Immature natural killer cell (primary cell): ENCODE data around the gene AUNIP. TPM values are rescaled to one million over a fixed set of nuclear protein-coding genes. Genes with fewer than 3 reads are reported as not detected.

Experiments used
- DNase-seq, 3 donors: peaks; one replicate each; pipeline ENCODE4 v3.0.0; 2022; ENCODE audit warnings: mixed read lengths in 1 of 3
- H3K27ac Mint-ChIP-seq, 6 donors: one replicate each; pipeline ENCODE4 v1.8.0; 2020; ENCODE audit warnings: mixed read lengths in 6 of 6, mild to moderate bottlenecking in 5 of 6, inconsistent platforms in 4 of 6, moderate library complexity in 3 of 6
- H3K27me3 Mint-ChIP-seq, 3 donors: one replicate each; pipeline ENCODE4 v1.8.0; 2020 to 2021; ENCODE audit warnings: low read depth in 3 of 3, mild to moderate bottlenecking in 3 of 3, mixed read lengths in 3 of 3, moderate library complexity in 3 of 3, inconsistent platforms in 1 of 3
- H3K36me3 Mint-ChIP-seq, 3 donors: one replicate each; pipeline ENCODE4 v1.8.0; 2020; ENCODE audit warnings: mixed read lengths in 3 of 3, inconsistent platforms in 2 of 3, mild to moderate bottlenecking in 2 of 3
- H3K4me1 Mint-ChIP-seq, 2 donors: one replicate each; pipeline ENCODE4 v1.8.0; 2020; ENCODE audit warnings: inconsistent platforms in 2 of 2, mild to moderate bottlenecking in 2 of 2, mixed read lengths in 2 of 2, moderate library complexity in 1 of 2
- H3K4me3 Mint-ChIP-seq, 5 donors: one replicate each; pipeline ENCODE4 v1.8.0; 2020; ENCODE audit warnings: mild to moderate bottlenecking in 5 of 5, mixed read lengths in 5 of 5, inconsistent platforms in 3 of 5, moderate library complexity in 3 of 5
- H3K9me3 Mint-ChIP-seq, 6 donors: one replicate each; pipeline ENCODE4 v1.8.0; 2020; ENCODE audit warnings: mild to moderate bottlenecking in 6 of 6, mixed read lengths in 6 of 6, inconsistent platforms in 4 of 6, moderate library complexity in 3 of 6
- polyA plus RNA-seq, 3 donors: library from polyadenylated mRNA; unstranded; fragments of 300-500 nt; fragmentation: Illumina TruSeq; gene quantifications; one replicate each; pipeline ENCODE4 v1.2.3, GENCODE V29; 2021

The AUNIP gene
- polyA plus RNA-seq, 3 donors from 2014 or later: 0.31 to 0.37 TPM; not detected in 1

DNA sequence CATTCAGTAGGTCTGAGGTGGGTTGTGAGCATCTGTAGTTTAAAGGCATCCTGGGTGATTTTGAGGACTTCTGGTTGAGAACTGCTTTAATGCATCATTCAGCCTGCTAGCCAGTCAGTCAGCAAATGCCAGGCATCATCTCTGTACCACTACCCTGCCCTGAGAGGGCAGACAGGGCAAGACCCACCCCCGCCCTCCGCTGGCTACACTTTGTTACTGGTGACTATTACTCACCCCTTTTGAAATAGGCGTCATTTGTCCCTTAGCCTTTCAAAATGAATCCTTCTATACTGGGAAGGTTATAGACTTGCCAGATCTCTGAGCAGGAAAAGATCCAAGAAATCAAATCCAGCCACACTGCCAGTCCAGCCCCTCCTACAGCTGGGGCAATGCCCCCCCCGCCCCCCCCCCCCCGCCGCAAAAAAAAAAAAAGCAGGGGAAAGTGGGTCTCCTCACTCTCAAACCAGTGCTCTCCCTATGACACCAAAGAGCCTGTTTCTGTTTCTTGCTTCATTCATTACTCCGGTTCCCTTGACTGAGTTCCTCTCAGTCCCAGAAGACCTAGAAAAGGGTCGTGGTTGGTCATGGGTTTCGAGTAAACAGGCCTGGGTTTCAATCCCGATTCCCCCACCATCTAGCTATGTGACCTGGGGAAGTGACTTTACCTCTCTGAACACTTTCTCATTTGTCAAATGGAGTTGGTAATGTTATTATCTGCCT, 54.9 kb downstream of the AUNIP start:
- no peaks in the 10 kb centered on the region for H3K9me3 Mint-ChIP-seq
- no peak overlapping the region for H3K4me3 Mint-ChIP-seq
- peaks cover 0 to 6% (median 3%) of the 10 kb centered on the region in 3 donors for H3K27me3 Mint-ChIP-seq
- no peak for DNase-seq
- peaks cover 6 to 7% of the 10 kb centered on the region in 2 donors for H3K4me1 Mint-ChIP-seq
- peak overlapping the region in 1 of 6 donors; percentile 46 for H3K27ac Mint-ChIP-seq
- H3K36me3 Mint-ChIP-seq: peaks cover 4 to 8% (median 4%) of the 10 kb centered on the region in 3 donors

DNA sequence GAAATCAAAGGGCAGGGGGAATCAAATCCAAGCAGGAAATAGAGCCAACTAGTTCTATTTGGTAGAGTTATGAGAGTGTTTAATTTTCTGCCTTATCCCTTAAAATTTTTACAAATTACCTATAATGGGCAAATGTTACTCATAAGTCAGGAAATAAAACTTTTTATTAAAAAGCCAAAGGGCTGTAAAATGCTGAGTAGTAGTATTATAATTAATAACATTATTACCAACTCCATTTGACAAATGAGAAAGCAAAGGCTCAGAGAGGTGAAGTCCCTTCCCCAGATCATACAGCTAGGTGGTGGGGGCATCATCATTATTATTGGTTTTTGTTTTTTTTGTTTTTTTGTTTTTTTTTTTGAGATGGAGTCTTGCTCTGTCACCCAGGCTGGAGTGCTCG, 55.9 kb downstream of the AUNIP start:
- H3K27ac Mint-ChIP-seq: no peak overlapping the region
- no peak overlapping the region for H3K4me3 Mint-ChIP-seq
- H3K27me3 Mint-ChIP-seq: peaks cover 3 to 6% (median 4%) of the 10 kb centered on the region in 3 donors

DNA sequence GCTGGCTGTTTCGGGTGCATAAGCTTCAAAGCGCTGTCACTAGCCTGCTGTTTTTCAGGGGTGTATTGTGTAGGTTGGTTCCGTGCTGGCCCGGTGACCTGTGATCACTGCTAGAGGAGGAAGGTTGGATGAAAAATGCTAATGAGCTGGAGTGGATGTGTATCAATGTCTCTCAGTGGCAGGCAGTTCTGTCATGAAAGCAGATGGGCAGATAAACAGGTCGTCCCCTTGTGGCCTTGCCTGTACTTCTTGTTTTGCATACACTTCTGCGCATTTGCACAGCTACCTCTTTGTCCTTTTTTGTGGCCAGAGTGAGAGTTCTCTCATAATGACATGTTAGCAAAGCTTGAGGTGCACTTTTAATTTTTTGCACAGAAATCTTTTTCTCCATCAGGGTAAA, 56.3 kb downstream of the AUNIP start:
- Mint-ChIP-seq H3K4me3 (peak overlapping the region in 1 of 5 donors; percentile 20), H3K27ac (no peak overlapping the region), H3K27me3 (peaks cover 3 to 6% (median 4%) of the 10 kb centered on the region in 3 donors), H3K4me1 (peaks cover 9 to 14% of the 10 kb centered on the region in 2 donors), H3K36me3 (peaks cover 4 to 8% (median 4%) of the 10 kb centered on the region in 3 donors), H3K9me3 (no peaks in the 10 kb centered on the region)
- no peak for DNase-seq

More for the DNA sequence above, 55.9 kb downstream of the AUNIP start:
- peaks cover 4 to 8% (median 4%) of the 10 kb centered on the region in 3 donors for H3K36me3 Mint-ChIP-seq
- H3K9me3 Mint-ChIP-seq: no peaks in the 10 kb centered on the region
- H3K4me1 Mint-ChIP-seq: peaks cover 9 to 11% of the 10 kb centered on the region in 2 donors
- no peak for DNase-seq

DNA sequence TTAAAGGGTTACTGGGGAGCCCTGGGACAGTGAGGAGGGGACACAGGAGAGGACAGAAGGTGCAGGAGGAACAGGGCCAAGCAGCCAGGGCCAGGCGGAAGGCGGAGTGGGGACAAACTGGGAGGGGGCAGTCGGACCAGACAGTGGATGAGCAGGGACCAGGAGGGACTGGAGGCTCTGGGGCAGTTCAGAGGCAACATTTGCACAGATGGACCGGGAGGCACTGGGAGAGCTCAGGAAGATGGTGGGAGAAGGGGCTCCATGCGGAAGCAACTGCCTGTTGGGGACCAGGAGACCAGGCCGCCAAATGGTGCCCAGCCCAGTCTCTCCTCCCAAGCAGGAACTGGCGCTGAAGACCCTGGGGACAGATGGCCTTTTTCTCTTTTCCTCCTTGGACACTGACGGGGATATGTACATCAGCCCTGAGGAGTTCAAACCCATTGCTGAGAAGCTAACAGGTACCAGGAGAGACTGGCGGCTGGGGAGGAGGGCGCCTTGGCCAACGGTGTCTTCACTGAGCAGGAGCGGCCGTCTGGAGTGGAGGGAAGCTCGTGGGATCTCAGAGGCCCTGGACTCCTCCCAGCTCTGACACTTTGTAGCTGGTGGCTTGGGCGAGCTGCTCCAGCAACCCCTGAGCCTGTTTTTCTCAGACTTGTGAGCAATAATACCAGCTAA, 58.4 kb downstream of the AUNIP start:
- Mint-ChIP-seq H3K9me3 (no peaks in the 10 kb centered on the region), H3K4me3 (peak overlapping the region; percentile 78 to 81 (median 79)), H3K36me3 (peaks cover 0 to 4% (median 2%) of the 10 kb centered on the region in 3 donors), H3K27ac (peak overlapping the region in 4 of 6 donors; percentile 19 to 82 (median 22)), H3K27me3 (peaks cover 4 to 10% (median 5%) of the 10 kb centered on the region in 3 donors), H3K4me1 (peaks cover 26 to 31% of the 10 kb centered on the region in 2 donors)
- DNase-seq: no peak

DNA sequence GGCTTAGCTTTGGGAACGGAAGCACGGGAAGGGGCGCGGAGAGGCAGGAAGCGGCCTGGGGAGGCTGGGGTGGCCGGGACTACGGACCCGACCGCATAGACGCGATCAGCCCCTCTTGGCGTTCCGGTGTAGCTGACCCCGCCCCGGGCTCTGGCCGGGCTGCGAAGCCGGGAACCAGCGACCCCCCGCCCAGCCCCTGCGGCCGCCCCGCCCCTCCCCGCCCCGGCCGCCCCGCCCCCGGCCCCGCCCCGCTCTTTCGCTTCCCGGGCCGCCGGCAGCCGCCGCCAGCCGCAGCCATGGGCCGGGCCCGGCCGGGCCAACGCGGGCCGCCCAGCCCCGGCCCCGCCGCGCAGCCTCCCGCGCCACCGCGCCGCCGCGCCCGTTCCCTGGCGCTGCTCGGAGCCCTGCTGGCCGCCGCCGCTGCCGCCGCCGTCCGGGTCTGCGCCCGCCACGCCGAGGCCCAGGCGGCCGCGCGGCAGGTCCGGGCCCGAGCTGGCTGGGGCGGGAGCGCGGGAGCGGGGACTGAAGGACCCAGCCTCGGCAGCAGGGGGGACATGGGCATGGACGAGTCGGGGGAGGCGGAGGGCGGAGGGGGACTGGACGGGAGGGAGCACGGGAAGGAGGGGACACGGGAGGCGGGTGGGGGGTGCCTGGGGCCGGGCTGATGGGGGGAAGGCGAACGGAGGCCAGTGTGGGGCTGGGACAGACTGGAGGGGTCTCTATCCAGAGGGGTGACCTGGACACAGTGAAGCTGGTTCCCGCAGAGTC, 59.1 kb downstream of the AUNIP start, which contains the start of gene SELENON:
Gene SELENON (plus strand): TSS at position 259 of the 768 bp plus-strand sequence. CDS start 38 bp downstream, at position 297.
- Mint-ChIP-seq H3K4me1 (peaks cover 26 to 31% of the 10 kb centered on the region in 2 donors), H3K27me3 (peaks cover 4 to 10% (median 5%) of the 10 kb centered on the region in 3 donors), H3K4me3 (peak within 1 kb of the TSS; percentile 78 to 81 (median 79)), H3K27ac (peak within 1 kb of the TSS; percentile 30 to 82 (median 62)), H3K9me3 (no peaks in the 10 kb centered on the region), H3K36me3 (no peaks in the 10 kb centered on the region)
- peak in 2 of 3 donors; percentile 35 to 36 for DNase-seq

DNA sequence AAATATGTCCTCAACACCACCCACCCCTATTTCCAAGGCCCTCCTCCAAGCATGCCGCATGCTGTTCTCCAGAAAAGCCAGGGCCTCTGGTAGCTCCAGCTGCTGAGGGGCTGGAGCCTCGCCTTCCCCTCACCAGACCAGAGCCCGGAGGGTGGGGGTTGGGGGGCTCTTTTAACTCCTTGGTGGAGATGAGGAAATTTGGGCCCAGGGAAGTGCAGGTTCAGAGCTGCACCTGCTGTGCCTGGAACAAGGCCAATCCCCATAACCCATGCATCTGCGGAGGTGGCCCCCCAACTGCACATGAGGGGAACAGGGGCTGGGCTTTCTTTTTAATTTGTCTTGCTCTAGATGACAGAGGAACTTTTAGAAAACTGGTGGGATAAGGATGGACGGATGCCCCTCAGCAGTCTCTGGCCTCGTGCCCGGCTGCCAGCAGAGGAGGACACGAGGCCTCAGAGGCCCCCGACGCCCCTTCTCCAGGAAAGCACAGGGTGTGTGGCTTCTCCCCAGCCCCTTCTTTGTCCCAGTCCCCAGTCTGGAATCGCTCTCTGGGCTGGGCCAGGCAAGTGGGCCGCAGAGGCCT, 59.8 kb downstream of the AUNIP start:
- Mint-ChIP-seq H3K9me3 (no peaks in the 10 kb centered on the region), H3K27me3 (peaks cover 4 to 9% (median 9%) of the 10 kb centered on the region in 3 donors), H3K4me1 (peaks cover 26 to 31% of the 10 kb centered on the region in 2 donors), H3K4me3 (peak overlapping the region; percentile 63 to 78 (median 70)), H3K27ac (peak overlapping the region; percentile 30 to 72 (median 55)), H3K36me3 (no peaks in the 10 kb centered on the region)
- no peak for DNase-seq

DNA sequence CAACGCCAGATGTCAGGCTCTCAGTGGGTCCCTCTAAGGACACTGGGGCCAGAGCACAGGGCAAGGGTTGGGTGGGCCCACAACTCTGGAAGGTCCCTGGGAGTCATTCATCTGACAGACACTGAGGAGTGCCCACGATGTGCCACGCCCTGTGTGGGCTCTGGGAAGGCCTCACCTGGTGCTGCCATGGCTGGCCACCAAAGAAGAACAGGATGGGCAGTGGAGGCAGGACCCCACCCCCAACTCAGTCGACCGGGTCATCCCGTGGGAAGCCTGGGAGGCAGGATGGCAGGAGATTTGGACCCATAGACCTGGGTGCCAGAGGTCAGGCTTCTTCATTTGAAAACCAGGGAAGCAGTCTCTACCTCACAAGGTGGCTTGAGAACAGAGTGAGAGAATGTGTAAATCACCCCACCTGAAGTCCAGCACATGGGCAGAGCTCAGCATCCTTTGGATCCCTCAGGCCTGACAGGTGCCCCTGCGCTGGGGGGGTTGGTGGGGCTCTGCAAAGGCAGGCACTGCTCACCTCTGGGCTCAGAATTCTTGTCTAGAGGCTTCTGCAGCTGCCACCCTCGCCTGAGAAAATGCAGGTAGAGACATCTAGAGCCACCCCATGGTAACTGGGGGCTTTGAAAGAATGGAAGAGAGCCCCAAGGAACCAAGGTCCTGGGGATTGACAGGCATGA, 60.4 kb downstream of the AUNIP start:
- Mint-ChIP-seq H3K36me3 (no peaks in the 10 kb centered on the region), H3K27ac (peak overlapping the region in 2 of 6 donors; percentile 56 to 60), H3K27me3 (peaks cover 4 to 9% (median 9%) of the 10 kb centered on the region in 3 donors), H3K9me3 (no peaks in the 10 kb centered on the region), H3K4me3 (peak overlapping the region; percentile 63 to 78 (median 70)), H3K4me1 (peaks cover 26 to 31% of the 10 kb centered on the region in 2 donors)
- DNase-seq: no peak

DNA sequence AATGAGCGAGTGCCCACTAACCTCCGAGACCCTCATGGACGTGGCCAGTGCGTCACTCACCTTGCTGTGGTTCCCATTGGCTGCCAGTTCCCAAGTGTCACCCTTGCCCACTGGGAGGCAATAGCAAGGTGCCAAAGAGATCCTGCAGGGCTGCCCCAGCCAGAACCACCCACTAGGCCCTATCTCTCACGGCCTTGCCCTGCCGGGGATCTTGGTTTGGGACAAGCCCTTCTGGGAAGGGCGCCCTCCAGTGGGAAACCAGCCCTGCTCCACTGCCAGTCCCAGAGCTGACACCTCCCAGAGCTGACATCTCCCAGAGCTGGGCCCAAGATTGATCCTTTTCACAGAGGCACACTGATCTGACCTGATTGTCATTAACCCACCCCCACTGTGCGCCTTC, 61.3 kb downstream of the AUNIP start:
- Mint-ChIP-seq H3K36me3 (no peaks in the 10 kb centered on the region), H3K4me3 (peak overlapping the region in 2 of 5 donors; percentile 19 to 39)
- DNase-seq: no peak

DNA sequence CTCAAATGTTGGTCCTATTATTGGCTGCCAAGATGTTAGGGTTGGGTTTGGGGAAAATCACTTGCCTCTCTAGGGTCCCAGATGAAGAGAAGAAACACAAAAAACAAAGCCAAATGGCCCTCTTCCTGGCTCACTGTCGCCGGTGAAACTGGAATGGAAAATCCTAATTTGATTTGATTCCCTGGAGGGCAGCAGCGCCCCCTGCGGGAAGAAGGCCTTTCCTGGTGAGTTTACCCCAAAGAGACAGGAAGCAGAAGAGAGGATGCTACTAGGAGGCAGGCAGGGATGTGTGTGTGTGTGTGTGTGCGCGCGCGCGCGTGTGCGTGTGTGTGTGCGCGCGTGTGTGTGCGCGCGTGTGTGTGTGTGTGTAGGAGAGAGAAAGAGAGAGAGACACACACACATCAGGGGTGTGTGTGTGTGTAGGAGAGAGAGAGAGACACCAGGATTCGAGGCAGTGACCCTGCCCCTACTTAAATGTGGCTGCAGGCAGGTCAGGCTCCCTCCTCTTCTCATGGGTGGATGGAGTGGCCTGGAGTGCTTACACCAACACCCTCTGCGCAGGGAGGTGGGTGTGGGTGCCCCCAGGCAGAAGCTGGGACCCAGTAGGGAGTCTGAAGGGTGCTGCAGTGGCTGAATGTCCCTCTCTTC, 62.3 kb downstream of the AUNIP start:
- peak overlapping the region in 4 of 5 donors; percentile 13 to 50 (median 32) for H3K4me3 Mint-ChIP-seq
- DNase-seq: peak; percentile 50 to 65 (median 58)
- H3K4me1 Mint-ChIP-seq: peaks cover 26 to 31% of the 10 kb centered on the region in 2 donors
- H3K27me3 Mint-ChIP-seq: peaks cover 5 to 11% (median 9%) of the 10 kb centered on the region in 3 donors
- H3K9me3 Mint-ChIP-seq: no peaks in the 10 kb centered on the region
- H3K36me3 Mint-ChIP-seq: no peaks in the 10 kb centered on the region
- peak overlapping the region in 4 of 6 donors; percentile 0 to 33 (median 28) for H3K27ac Mint-ChIP-seq

More for the DNA sequence above, 61.3 kb downstream of the AUNIP start:
- Mint-ChIP-seq H3K9me3 (no peaks in the 10 kb centered on the region), H3K27ac (no peak overlapping the region), H3K27me3 (peaks cover 4 to 9% (median 9%) of the 10 kb centered on the region in 3 donors), H3K4me1 (peaks cover 26 to 31% of the 10 kb centered on the region in 2 donors)

DNA sequence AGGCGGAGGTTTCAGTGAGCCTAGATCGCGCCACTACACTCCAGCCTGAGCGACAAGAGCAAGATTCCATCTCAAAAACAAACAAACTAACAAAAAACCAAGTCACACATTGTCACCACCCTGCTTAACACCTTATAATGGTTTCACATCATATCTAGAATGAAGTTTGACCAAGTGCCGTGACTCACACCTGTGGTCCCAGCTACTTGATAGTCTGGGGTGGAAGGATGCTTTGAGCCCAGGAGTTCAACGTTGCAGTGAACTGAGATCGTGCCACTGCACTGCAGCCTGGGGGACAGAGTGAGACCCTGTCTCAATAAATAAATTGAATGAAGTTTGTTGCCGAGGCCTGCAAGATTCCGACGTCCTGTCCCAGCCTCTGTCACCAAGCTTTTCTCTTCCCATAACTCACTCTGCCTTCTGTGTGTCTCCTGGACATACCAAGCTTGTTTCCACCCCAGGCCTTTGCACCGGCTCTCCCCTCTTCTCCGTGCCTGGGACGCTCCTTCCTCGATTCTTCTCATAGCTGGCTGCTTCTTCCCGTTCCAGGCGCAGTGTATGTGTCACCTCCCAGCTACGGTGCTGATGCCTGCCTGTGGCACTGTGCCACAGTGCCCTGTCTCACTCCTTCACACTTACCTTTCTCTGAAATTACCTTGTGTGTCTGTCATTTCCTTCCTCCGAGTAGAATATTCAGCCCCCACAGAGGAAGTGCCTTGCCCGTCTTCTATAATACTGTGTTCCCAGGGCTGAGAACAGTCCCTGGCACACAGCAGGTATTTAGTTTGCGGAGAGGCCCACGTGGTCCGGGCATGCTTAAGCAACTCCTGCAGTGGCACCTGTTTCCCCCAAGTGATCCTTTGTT, 63.1 kb downstream of the AUNIP start:
- Mint-ChIP-seq H3K27me3 (peaks cover 5 to 11% (median 9%) of the 10 kb centered on the region in 3 donors), H3K9me3 (no peaks in the 10 kb centered on the region), H3K27ac (no peak overlapping the region), H3K36me3 (no peaks in the 10 kb centered on the region), H3K4me3 (no peak overlapping the region), H3K4me1 (peaks cover 26 to 31% of the 10 kb centered on the region in 2 donors)
- DNase-seq: no peak

DNA sequence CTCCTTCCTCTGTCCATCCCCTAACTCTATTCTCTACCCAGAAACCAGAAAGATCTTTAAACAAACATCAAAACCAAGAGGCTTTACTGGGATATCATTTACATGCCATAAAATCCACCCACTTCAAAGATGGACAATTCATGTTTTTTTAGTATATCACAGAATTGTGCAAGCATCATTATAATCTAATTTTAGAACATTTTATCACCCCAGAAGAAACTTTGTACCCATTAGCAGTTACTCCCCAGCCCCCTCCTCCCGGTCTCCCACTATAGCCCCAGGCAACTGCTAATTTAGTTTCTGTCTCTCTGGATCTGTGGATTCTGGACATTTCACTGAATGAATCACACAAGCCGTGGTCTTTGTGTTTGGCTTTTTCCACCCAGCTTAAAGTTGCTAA, 64.0 kb downstream of the AUNIP start:
- H3K27me3 Mint-ChIP-seq: peaks cover 5 to 11% (median 6%) of the 10 kb centered on the region in 3 donors
- no peak overlapping the region for H3K27ac Mint-ChIP-seq
- no peak overlapping the region for H3K4me3 Mint-ChIP-seq
- H3K36me3 Mint-ChIP-seq: no peaks in the 10 kb centered on the region
- H3K4me1 Mint-ChIP-seq: peaks cover 22 to 23% of the 10 kb centered on the region in 2 donors
- H3K9me3 Mint-ChIP-seq: no peaks in the 10 kb centered on the region
- DNase-seq: no peak
